GM23338 (cell line): ENCODE data around the gene ACTBL2. TPM values are rescaled to one million over a fixed set of nuclear protein-coding genes. Genes with fewer than 3 reads are reported as not detected.

Experiments used
- ATAC-seq: fragments of 200-7000 bp; cut with Tn5 transposase; 3 replicates; pipeline ENCODE4 v1.9.1; 2020
- DNase-seq: peaks from one replicate; pipeline ENCODE4 v3.0.0-alpha.2; 2015; ENCODE audit warnings: low spot score
- H2AFZ ChIP-seq: fragments of 200-600 bp; sonication (generic); 2 replicates; pipeline ENCODE4 v1.8.0; 2016; ENCODE audit warnings: antibody characterized with exemption, mild to moderate bottlenecking, moderate library complexity
- H3F3A ChIP-seq: fragments of 200-600 bp; sonication (generic); replicated peaks from 2 replicates; pipeline ENCODE4 v1.8.0; 2017; ENCODE audit warnings: antibody characterized with exemption, mixed run types, low read depth
- H3K27ac ChIP-seq: fragments of 200-600 bp; sonication (generic); 2 replicates; pipeline ENCODE4 v1.6.1; 2016; ENCODE audit warnings: low read depth
- H3K27me3 ChIP-seq: fragments of 200-600 bp; sonication (generic); 2 replicates; pipeline ENCODE4 v1.8.0; 2016; ENCODE audit warnings: mild to moderate bottlenecking, mixed run types, moderate library complexity; ENCODE audit not compliant: insufficient read depth
- H3K36me3 ChIP-seq: fragments of 200-600 bp; sonication (generic); 2 replicates; pipeline ENCODE4 v1.8.0; 2016; ENCODE audit warnings: mild to moderate bottlenecking; ENCODE audit not compliant: insufficient read depth
- H3K4me1 ChIP-seq: fragments of 200-600 bp; sonication (generic); 2 replicates; pipeline ENCODE4 v1.8.0; 2016; ENCODE audit warnings: mild to moderate bottlenecking, moderate library complexity; ENCODE audit not compliant: insufficient read depth
- H3K4me2 ChIP-seq: fragments of 200-600 bp; sonication (generic); 2 replicates; pipeline ENCODE4 v1.7.1; 2017; ENCODE audit warnings: mixed run types
- H3K4me3 ChIP-seq: fragments of 200-600 bp; sonication (generic); 2 replicates; pipeline ENCODE4 v1.6.1; 2016; ENCODE audit warnings: mixed run types
- H3K79me2 ChIP-seq: fragments of 200-600 bp; sonication (generic); replicated peaks from 2 replicates; pipeline ENCODE4 v1.8.0; 2017; ENCODE audit warnings: mild to moderate bottlenecking; ENCODE audit not compliant: insufficient read depth
- H3K9me2 ChIP-seq: fragments of 200-600 bp; sonication (generic); 2 replicates; pipeline ENCODE4 v1.8.0; 2017; ENCODE audit not compliant: insufficient read depth
- H4K20me1 ChIP-seq: fragments of 200-600 bp; sonication (generic); replicated peaks from 2 replicates; pipeline ENCODE4 v1.8.0; 2017; ENCODE audit warnings: mild to moderate bottlenecking; ENCODE audit not compliant: insufficient read depth
- H3K27ac Mint-ChIP-seq: 2 replicates; pipeline ENCODE4 v1.8.0; 2020; ENCODE audit warnings: inconsistent platforms, mild to moderate bottlenecking, moderate library complexity, mixed read lengths
- H3K27me3 Mint-ChIP-seq: 3 replicates; pipeline ENCODE4 v1.8.0; 2022; ENCODE audit warnings: low read depth, mild to moderate bottlenecking, moderate library complexity, mixed read lengths, inconsistent platforms; ENCODE audit not compliant: insufficient read depth, poor library complexity
- H3K36me3 Mint-ChIP-seq: 3 replicates; pipeline ENCODE4 v1.8.0; 2021; ENCODE audit warnings: low read depth, mild to moderate bottlenecking, inconsistent platforms, moderate library complexity, mixed read lengths
- H3K4me1 Mint-ChIP-seq: 3 replicates; pipeline ENCODE4 v1.8.0; 2020; ENCODE audit warnings: mild to moderate bottlenecking, inconsistent platforms, mixed read lengths
- H3K4me3 Mint-ChIP-seq: 3 replicates; pipeline ENCODE4 v1.8.0; 2021; ENCODE audit warnings: moderate library complexity, mild to moderate bottlenecking, inconsistent platforms, mixed read lengths
- H3K9me3 Mint-ChIP-seq: 3 replicates; pipeline ENCODE4 v1.8.0; 2020; ENCODE audit warnings: moderate library complexity, mild to moderate bottlenecking, inconsistent platforms, mixed read lengths
- CREB1 ChIP-seq: fragments of 250-450 bp; sonication (Bioruptor Pico); IDR thresholded peaks from 2 replicates; pipeline ENCODE4 v1.5.0; 2020; ENCODE audit warnings: low read depth, mild to moderate bottlenecking, moderate library complexity
- CTCF ChIP-seq, 2 experiments: fragments of 200-600 bp in 1 of 2; sonication (generic) in 1 of 2; conservative IDR thresholded peaks; 2 replicates each; pipeline versions ENCODE4 v1.5.1 to v1.6.1; 2016 to 2017; ENCODE audit warnings: antibody characterized with exemption in 2 of 2, low read depth in 2 of 2, mild to moderate bottlenecking in 2 of 2, moderate library complexity in 1 of 2
- ETS1 ChIP-seq: IDR thresholded peaks from 2 replicates; pipeline ENCODE4 v1.6.1; 2016; ENCODE audit warnings: antibody characterized with exemption
- EZH2phosphoT487 ChIP-seq: fragments of 200-600 bp; sonication (generic); IDR thresholded peaks from one replicate; pipeline ENCODE4 v1.8.1; 2018; ENCODE audit warnings: antibody characterized with exemption; ENCODE audit not compliant: unreplicated experiment
- JUNB ChIP-seq: IDR thresholded peaks from one replicate; pipeline ENCODE4 v1.6.1; 2016; ENCODE audit warnings: antibody characterized with exemption; ENCODE audit not compliant: unreplicated experiment
- REST ChIP-seq: IDR thresholded peaks from one replicate; pipeline ENCODE4 v1.6.1; 2018; ENCODE audit warnings: antibody characterized with exemption; ENCODE audit not compliant: unreplicated experiment
- STAT1 ChIP-seq: IDR thresholded peaks from one replicate; pipeline ENCODE4 v1.6.1; 2016; ENCODE audit warnings: antibody characterized with exemption; ENCODE audit not compliant: unreplicated experiment
- ZNF331 ChIP-seq: fragments of 250-450 bp; sonication (Bioruptor Pico); IDR thresholded peaks from 2 replicates; pipeline ENCODE4 v1.5.0; 2020; ENCODE audit warnings: low read depth, mild to moderate bottlenecking, moderate library complexity
- polyA plus RNA-seq: library from polyadenylated mRNA; unstranded; fragments of >200 nt; fragmentation: Nextera tagmentation; extraction: Ambion mirVana; gene quantifications from 2 replicates; pipeline ENCODE4 v1.2.1, GENCODE V29; 2016
- total RNA-seq: library from RNA; depleted of rRNA; stranded (reverse); fragments of >200 nt; shearing (Covaris generic); gene quantifications from 2 replicates; pipeline ENCODE4 v1.2.3, GENCODE V29; 2014

The ACTBL2 gene
- total and polyA plus RNA-seq, 2 experiments from 2014 or later, result not detected

- H3K27ac ChIP-seq, result no peak overlapping the region
- H4K20me1 ChIP-seq, result no peaks in the 10 kb centered on the region; the same call in 1 of the 2 replicates
- no peaks in the 10 kb centered on the region for H3K79me2 ChIP-seq
- no peaks in the 10 kb centered on the region for H3F3A ChIP-seq
- no peaks in the 10 kb centered on the region for H3K36me3 ChIP-seq
- no peaks in the 10 kb centered on the region for H3K36me3 Mint-ChIP-seq
- H2AFZ ChIP-seq, result peak overlapping the region; percentile 52; the same call in 1 of the 2 replicates
- no peak for ATAC-seq
- DNase-seq, result no peak
- H3K4me1 ChIP-seq, result no peaks in the 10 kb centered on the region
- no peaks in the 10 kb centered on the region for H3K9me3 Mint-ChIP-seq
- peaks cover 3% of the 10 kb centered on the region for H3K27me3 Mint-ChIP-seq
- H3K4me2 ChIP-seq, result no peak overlapping the region
- no peaks in the 10 kb centered on the region for H3K27me3 ChIP-seq
- H3K9me2 ChIP-seq, result no peaks in the 10 kb centered on the region
- no peak for TF ChIP-seq ZNF331 (CRISPR knock-in tag)
- TF ChIP-seq CREB1 (CRISPR knock-in tag), result no peak
- TF ChIP-seq CTCF (conservative IDR thresholded peaks at IDR 0.05; ENCODE audit: low read depth in 2 of 2), result no peak
- no peak for TF ChIP-seq JUNB
- TF ChIP-seq STAT1, result no peak
- TF ChIP-seq ETS1, result no peak
- H3K4me3 ChIP-seq, result no peak overlapping the region
- H3K4me1 Mint-ChIP-seq, result no peaks in the 10 kb centered on the region
- no peak overlapping the region for H3K4me3 Mint-ChIP-seq
- no peak overlapping the region for H3K27ac Mint-ChIP-seq
These were observed 26.0 kb downstream of the ACTBL2 start for GRCh38 chr5:57456531-57457135.

- Mint-ChIP-seq H3K4me1 (no peaks in the 10 kb centered on the region), H3K9me3 (no peaks in the 10 kb centered on the region), H3K27me3 (peaks cover 3% of the 10 kb centered on the region), H3K36me3 (no peaks in the 10 kb centered on the region), H3K4me3 (no peak overlapping the region), H3K27ac (no peak overlapping the region)
- Histone ChIP-seq H3K4me3 (no peak overlapping the region), H3F3A (no peaks in the 10 kb centered on the region), H3K9me2 (no peaks in the 10 kb centered on the region), H3K27me3 (no peaks in the 10 kb centered on the region), H4K20me1 (no peaks in the 10 kb centered on the region; the same call in 1 of the 2 replicates), H3K4me2 (no peak overlapping the region), H3K27ac (no peak overlapping the region), H3K36me3 (no peaks in the 10 kb centered on the region), H3K4me1 (no peaks in the 10 kb centered on the region), H2AFZ (peak overlapping the region; percentile 28; the same call in 1 of the 2 replicates), H3K79me2 (no peaks in the 10 kb centered on the region)
- TF ChIP-seq EZH2phosphoT487 (no peak), REST (no peak)
- DNase-seq (no peak), ATAC-seq (no peak)
These were observed 26.8 kb downstream of the ACTBL2 start for GRCh38 chr5:57455511-57456455.
